H1 (cell line): ENCODE measurements around the gene CELA2A. TPM values are rescaled to one million over a fixed set of nuclear protein-coding genes. Genes with fewer than 3 reads are reported as not detected.
"Not testable (repeated sequence)": the region's sequence is repeated elsewhere in the genome, so short reads cannot be mapped to it uniquely, and the experiment has no call there.

Source experiments
- CTCF ChIA-PET: fragments of 300-600 bp; sonication (Branson Sonifier 250); formaldehyde crosslinking; loops from one replicate; lab custom pipeline; 2021; ENCODE audit not compliant: partially characterized antibody; lab: Charles Lee
- POLR2A ChIA-PET: fragments of 300-600 bp; sonication (Branson Sonifier 250); formaldehyde crosslinking; loops from one replicate; lab custom pipeline; 2021; ENCODE audit warnings: inconsistent platforms; ENCODE audit not compliant: partially characterized antibody; lab: Charles Lee
- DNase-seq, 2 experiments: peaks; one replicate each; pipeline versions ENCODE4 v3.0.0 to v3.0.0-alpha.2; 2010 to 2022; ENCODE audit warnings: low spot score in 2 of 2, low read depth in 1 of 2, mixed read lengths in 1 of 2
- FAIRE-seq: peaks from 2 replicates; lab custom pipeline; 2011; peaks lifted over from hg19 to GRCh38; lab: Jason Lieb, UNC
- H2AFZ ChIP-seq: 2 replicates; pipeline ENCODE4 v1.8.1; 2012; ENCODE audit warnings: low read length, inconsistent platforms
- H2AK5ac ChIP-seq: 2 replicates; pipeline ENCODE4 v1.6.1; 2013; ENCODE audit warnings: low read depth, low read length
- H2BK120ac ChIP-seq: replicated peaks from 2 replicates; pipeline ENCODE3; 2013; ENCODE audit warnings: low read depth, low read length, inconsistent platforms
- H2BK12ac ChIP-seq: 2 replicates; pipeline ENCODE4 v1.6.1; 2013; ENCODE audit warnings: low read depth, low read length
- H2BK15ac ChIP-seq: 2 replicates; pipeline ENCODE4 v1.6.1; 2013; ENCODE audit warnings: low read length
- H2BK20ac ChIP-seq: 2 replicates; pipeline ENCODE4 v1.6.1; 2013; ENCODE audit warnings: low read length
- H2BK5ac ChIP-seq: 2 replicates; pipeline ENCODE4 v1.6.1; 2013; ENCODE audit warnings: low read depth, low read length
- H3K14ac ChIP-seq: 2 replicates; pipeline ENCODE4 v1.6.1; 2013; ENCODE audit warnings: inconsistent platforms; ENCODE audit not compliant: insufficient read length
- H3K18ac ChIP-seq: 2 replicates; pipeline ENCODE4 v1.6.1; 2013; ENCODE audit warnings: low read length; ENCODE audit errors: extremely low read depth
- H3K23ac ChIP-seq: 2 replicates; pipeline ENCODE4 v1.6.1; 2013; ENCODE audit warnings: inconsistent platforms; ENCODE audit not compliant: insufficient read length
- H3K23me2 ChIP-seq: 2 replicates; pipeline ENCODE4 v1.6.1; 2013; ENCODE audit warnings: low read depth, low read length
- H3K27ac ChIP-seq: 2 replicates; pipeline ENCODE4 v1.6.1; 2011; ENCODE audit warnings: low read depth, low read length, inconsistent platforms
- H3K27me3 ChIP-seq, 4 experiments: replicated peaks in 1 of 4; 1 replicate in 1 of 4; 2 replicates in 3 of 4; pipeline versions ENCODE4 v1.6.1 to v1.8.1; 2011 to 2013; ENCODE audit warnings: low read length in 3 of 4, mild to moderate bottlenecking in 3 of 4, inconsistent platforms in 2 of 4, mixed read lengths in 2 of 4, moderate library complexity in 1 of 4; ENCODE audit not compliant: control insufficient read depth in 3 of 4, insufficient read depth in 3 of 4; ENCODE audit errors: extremely low read depth in 1 of 4
- H3K36me3 ChIP-seq, 4 experiments: 2 replicates each; pipeline versions ENCODE4 v1.6.1 to v1.8.1; 2011 to 2013; ENCODE audit warnings: mild to moderate bottlenecking in 4 of 4, low read length in 3 of 4, moderate library complexity in 2 of 4, control low read depth in 1 of 4, inconsistent platforms in 1 of 4; ENCODE audit not compliant: insufficient read depth in 4 of 4, control insufficient read depth in 2 of 4
- H3K4ac ChIP-seq: replicated peaks from 2 replicates; pipeline ENCODE3; 2013; ENCODE audit warnings: low read length, low read depth, mixed read lengths, inconsistent platforms; ENCODE audit not compliant: insufficient read length
- H3K4me1 ChIP-seq, 4 experiments: replicated peaks in 1 of 4; 1 replicate in 1 of 4; 2 replicates in 3 of 4; pipeline versions ENCODE4 v1.6.1 to v1.8.1; 2011 to 2013; ENCODE audit warnings: low read length in 3 of 4, inconsistent platforms in 2 of 4, mixed read lengths in 1 of 4; ENCODE audit not compliant: insufficient read depth in 4 of 4, control insufficient read depth in 3 of 4
- H3K4me2 ChIP-seq, 2 experiments: 2 replicates each; pipeline versions ENCODE4 v1.6.1 to v1.8.1; 2011 to 2013; ENCODE audit warnings: low read depth in 2 of 2, low read length in 2 of 2, control low read depth in 1 of 2, inconsistent platforms in 1 of 2, mild to moderate bottlenecking in 1 of 2; ENCODE audit not compliant: insufficient read depth in 1 of 2
- H3K4me3 ChIP-seq, 4 experiments: fragments of 200-600, 300-600 bp in 1 of 4; sonication (generic), shearing (Covaris generic), sonication (Bioruptor Twin) in 1 of 4; 2 replicates each; pipeline versions ENCODE4 v1.5.1 to v1.8.1; 2011 to 2016; ENCODE audit warnings: low read length in 4 of 4, low read depth in 3 of 4, control low read depth in 2 of 4, inconsistent platforms in 2 of 4, mild to moderate bottlenecking in 2 of 4, mixed read lengths in 1 of 4, moderate library complexity in 1 of 4; ENCODE audit not compliant: insufficient read depth in 2 of 4; ENCODE audit errors: extremely low read depth in 1 of 4
- H3K56ac ChIP-seq: replicated peaks from 2 replicates; pipeline ENCODE3; 2013; ENCODE audit warnings: low read depth, mild to moderate bottlenecking, mixed read lengths, low read length, inconsistent platforms; ENCODE audit not compliant: insufficient read length
- H3K79me1 ChIP-seq: 2 replicates; pipeline ENCODE4 v1.6.1; 2013; ENCODE audit warnings: low read depth, low read length, control low read depth
- H3K79me2 ChIP-seq, 2 experiments: 2 replicates each; pipeline versions ENCODE4 v1.6.1 to v1.8.1; 2012 to 2013; ENCODE audit warnings: low read length in 2 of 2, mild to moderate bottlenecking in 2 of 2, inconsistent platforms in 1 of 2; ENCODE audit not compliant: insufficient read depth in 2 of 2, control insufficient read depth in 1 of 2
- H3K9ac ChIP-seq, 4 experiments: replicated peaks in 1 of 4; 1 replicate in 1 of 4; 2 replicates in 3 of 4; pipeline versions ENCODE4 v1.6.1 to v1.8.1; 2011 to 2013; ENCODE audit warnings: low read depth in 3 of 4, low read length in 3 of 4, control low read depth in 2 of 4, mild to moderate bottlenecking in 2 of 4, moderate library complexity in 2 of 4, inconsistent platforms in 1 of 4; ENCODE audit errors: extremely low read depth in 1 of 4
- H3K9me3 ChIP-seq, 2 experiments: 2 replicates each; pipeline versions ENCODE4 v1.6.1 to v1.8.1; 2012 to 2013; ENCODE audit warnings: mild to moderate bottlenecking in 2 of 2, moderate library complexity in 2 of 2, control low read depth in 1 of 2, inconsistent platforms in 1 of 2, low read depth in 1 of 2, low read length in 1 of 2, mixed read lengths in 1 of 2; ENCODE audit not compliant: insufficient read depth in 2 of 2
- H4K20me1 ChIP-seq, 2 experiments: replicated peaks in 1 of 2; 2 replicates each; pipeline versions ENCODE3 to v1.8.1; 2011 to 2013; ENCODE audit warnings: inconsistent platforms in 2 of 2, low read length in 2 of 2, mild to moderate bottlenecking in 1 of 2; ENCODE audit not compliant: insufficient read depth in 2 of 2, control insufficient read depth in 1 of 2
- H4K5ac ChIP-seq: 2 replicates; pipeline ENCODE4 v1.6.1; 2013; ENCODE audit warnings: low read length, low read depth, mixed read lengths, inconsistent platforms; ENCODE audit not compliant: insufficient read length
- H4K8ac ChIP-seq: 2 replicates; pipeline ENCODE4 v1.8.0; 2013; ENCODE audit warnings: mild to moderate bottlenecking, moderate library complexity, low read length, inconsistent platforms; ENCODE audit not compliant: insufficient read depth; ENCODE audit errors: extremely low read depth
- H4K91ac ChIP-seq: replicated peaks from 2 replicates; pipeline ENCODE3; 2013; ENCODE audit warnings: low read length, mixed read lengths, inconsistent platforms; ENCODE audit not compliant: insufficient read length
- WGBS, 2 experiments: shearing (Covaris generic) in 1 of 2; methylation state at CpG; one replicate each; pipeline versions ENCODE4 v1.1.6 to v1.1.7; 2013 to 2015; ENCODE audit warnings: low lambda C conversion rate in 2 of 2, mixed read lengths in 2 of 2, inconsistent platforms in 1 of 2, low coverage in 1 of 2, missing lambda C conversion rate in 1 of 2; ENCODE audit not compliant: insufficient replicate concordance in 2 of 2, insufficient coverage in 1 of 2, insufficient read length in 1 of 2; ENCODE audit errors: extremely low coverage in 1 of 2, missing lambda C conversion rate in 1 of 2; 5-methylcytosine and 5-hydroxymethylcytosine counted together
- polyA plus RNA-seq, 7 experiments: library from polyadenylated mRNA; depleted of rRNA in 3 of 7; stranded (reverse) in 5 of 7; unstranded in 2 of 7; fragments of >200 nt in 5 of 7; fragments of 200-250 nt in 2 of 7; gene quantifications; 1 replicate in 5 of 7; 2 replicates in 1 of 7; 4 replicates in 1 of 7; pipeline versions ENCODE4 v1.2.1 to v1.2.3, GENCODE V29; 2011 to 2013; ENCODE audit warnings: missing spikeins in 2 of 7, mixed read lengths in 2 of 7
- total RNA-seq: library from RNA; stranded (reverse); fragmentation: NEBNext Ultra II Directional; extraction: Animal tissue kit (Norgen Biotek cat#: 25700); gene quantifications from 2 replicates; pipeline ENCODE4 v1.2.1, GENCODE V29; 2021

The CELA2A gene
- total and polyA plus RNA-seq, 2 of the 8 experiments (the other 6 are each of a cell fraction or from before 2014, with no cell fraction given), result not detected

DNA sequence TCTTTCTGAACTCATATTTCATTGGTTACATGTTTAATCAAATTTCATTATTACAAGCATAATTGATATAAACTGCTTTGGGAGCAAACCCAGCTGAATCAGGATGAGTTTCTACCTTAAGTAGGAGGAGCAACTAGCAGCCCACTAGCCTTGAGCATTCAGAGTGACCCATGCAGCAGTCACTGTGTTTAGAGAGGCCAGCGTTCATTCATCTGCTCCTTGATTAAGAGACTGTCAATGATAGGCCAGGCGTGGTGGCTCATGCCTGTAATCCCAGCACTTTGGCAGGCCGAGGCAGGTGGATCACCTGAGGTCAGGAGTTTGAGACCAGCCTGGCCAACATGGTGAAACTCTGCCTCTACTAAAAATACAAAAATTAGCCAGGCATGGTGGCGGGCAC, 1.9 kb downstream of the CELA2A start:
- not testable (repeated sequence) for H4K91ac ChIP-seq, H2AK5ac ChIP-seq, H2BK120ac ChIP-seq, H3K56ac ChIP-seq, H3K27ac ChIP-seq, H3K79me2 ChIP-seq, H3K36me3 ChIP-seq, H4K8ac ChIP-seq, H2BK20ac ChIP-seq, H3K4me2 ChIP-seq, H3K4ac ChIP-seq, H3K4me3 ChIP-seq, H2BK5ac ChIP-seq, H2BK15ac ChIP-seq, H3K23ac ChIP-seq, H3K27me3 ChIP-seq, FAIRE-seq, H3K79me1 ChIP-seq, H4K20me1 ChIP-seq, H2AFZ ChIP-seq, H3K14ac ChIP-seq, H2BK12ac ChIP-seq, H4K5ac ChIP-seq, H3K23me2 ChIP-seq, H3K4me1 ChIP-seq, H3K9ac ChIP-seq, H3K18ac ChIP-seq, H3K9me3 ChIP-seq, DNase-seq
- ChIA-PET POLR2A (interaction anchor here (0.6 kb wide), 1 partner anchor 9 kb away, joined by 4 read pairs; no protein-coding TSS in a partner anchor), CTCF (interaction anchor here (1.2 kb wide), 1 partner anchor 47 kb away, joined by 3 read pairs; no protein-coding TSS in a partner anchor)
- 91% methylated on average over 4 of the region's 4 CpGs; no CpG with 5 or more reads in 1 of the 2 experiments for WGBS, 2 experiments
